Measurements from ENCODE around the gene LUZP2. TPM values are rescaled to one million over a fixed set of nuclear protein-coding genes. Genes with fewer than 3 reads are reported as not detected.

LUZP2 gene
- total RNA-seq, 2 donors from 2014 or later = 0.28 to 4.1 TPM

DNA sequence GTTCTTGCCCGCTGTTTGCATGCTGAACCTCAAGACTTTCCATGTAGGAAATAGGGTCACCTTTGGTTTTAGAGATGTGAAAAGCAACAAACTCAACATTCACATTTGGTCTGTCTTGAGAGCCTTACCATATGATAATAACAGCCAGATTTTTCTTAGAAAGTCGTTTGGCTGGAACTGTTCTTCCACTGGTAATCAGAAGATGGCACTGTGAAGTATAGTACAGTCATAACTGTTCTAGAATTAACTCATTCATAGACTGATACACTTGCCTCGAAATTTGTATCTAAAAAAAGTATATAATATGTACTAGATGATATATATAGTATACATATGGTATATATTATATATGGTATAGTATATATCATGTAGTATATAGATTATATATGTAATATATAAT lies 12.3 kb downstream of the LUZP2 start:
- DNase-seq (ENCODE audit: low spot score) = no peak
- H3K4me3 ChIP-seq = no peak overlapping the region
- 58% methylated on average over 3 of the region's 3 CpGs for WGBS
- no peaks in the 10 kb centered on the region for H3K27me3 ChIP-seq (replicated peaks; ENCODE audit: insufficient read depth)
- intact Hi-C loops (cut with DNase I) = no loop called here
- no peaks in the 10 kb centered on the region for H3K36me3 ChIP-seq
- H3K9me3 ChIP-seq = no peaks in the 10 kb centered on the region
- TF ChIP-seq POLR2AphosphoS5 (IDR thresholded peaks at IDR 0.05) (no peak), POLR2A (IDR thresholded peaks at IDR 0.05) (no peak)
- TF ChIP-seq, protein P1, sequence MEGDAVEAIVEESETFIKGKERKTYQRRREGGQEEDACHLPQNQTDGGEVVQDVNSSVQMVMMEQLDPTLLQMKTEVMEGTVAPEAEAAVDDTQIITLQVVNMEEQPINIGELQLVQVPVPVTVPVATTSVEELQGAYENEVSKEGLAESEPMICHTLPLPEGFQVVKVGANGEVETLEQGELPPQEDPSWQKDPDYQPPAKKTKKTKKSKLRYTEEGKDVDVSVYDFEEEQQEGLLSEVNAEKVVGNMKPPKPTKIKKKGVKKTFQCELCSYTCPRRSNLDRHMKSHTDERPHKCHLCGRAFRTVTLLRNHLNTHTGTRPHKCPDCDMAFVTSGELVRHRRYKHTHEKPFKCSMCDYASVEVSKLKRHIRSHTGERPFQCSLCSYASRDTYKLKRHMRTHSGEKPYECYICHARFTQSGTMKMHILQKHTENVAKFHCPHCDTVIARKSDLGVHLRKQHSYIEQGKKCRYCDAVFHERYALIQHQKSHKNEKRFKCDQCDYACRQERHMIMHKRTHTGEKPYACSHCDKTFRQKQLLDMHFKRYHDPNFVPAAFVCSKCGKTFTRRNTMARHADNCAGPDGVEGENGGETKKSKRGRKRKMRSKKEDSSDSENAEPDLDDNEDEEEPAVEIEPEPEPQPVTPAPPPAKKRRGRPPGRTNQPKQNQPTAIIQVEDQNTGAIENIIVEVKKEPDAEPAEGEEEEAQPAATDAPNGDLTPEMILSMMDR (IDR thresholded peaks at IDR 0.05) = peak in 1 of 4 experiments; percentile 12
- no peaks in the 10 kb centered on the region for H3K4me1 ChIP-seq (replicated peaks)
- H3K27ac ChIP-seq = no peak overlapping the region

DNA sequence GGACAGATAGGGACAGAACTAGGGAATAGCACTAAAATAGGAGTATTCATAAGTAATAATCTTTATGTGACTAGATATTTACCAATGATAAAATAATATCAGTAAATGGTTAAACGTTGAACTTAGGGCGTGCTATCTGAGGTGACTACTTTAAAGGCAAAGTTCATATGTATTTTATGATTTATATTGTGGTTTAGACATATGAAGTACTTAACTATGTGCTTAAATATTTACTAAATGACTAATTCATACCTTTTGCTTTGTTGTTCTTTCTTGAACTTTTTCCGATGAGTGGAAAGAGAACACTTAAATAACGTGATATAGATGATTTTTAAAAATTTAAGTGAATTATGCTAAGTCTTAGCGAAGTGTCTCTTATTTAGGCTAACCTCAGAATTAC lies 14.7 kb downstream of the LUZP2 start:
- Histone ChIP-seq H3K9me3 (no peaks in the 10 kb centered on the region), H3K4me1 (replicated peaks) (no peaks in the 10 kb centered on the region), H3K4me3 (no peak overlapping the region), H3K27me3 (replicated peaks; ENCODE audit: insufficient read depth) (no peaks in the 10 kb centered on the region), H3K27ac (no peak overlapping the region), H3K36me3 (no peaks in the 10 kb centered on the region)
- no peak for TF ChIP-seq POLR2AphosphoS5 (IDR thresholded peaks at IDR 0.05)
- WGBS = 67% methylated on average over 5 of the region's 5 CpGs
- intact Hi-C loops (cut with DNase I) = no loop called here
- no peak for DNase-seq (ENCODE audit: low spot score)

DNA sequence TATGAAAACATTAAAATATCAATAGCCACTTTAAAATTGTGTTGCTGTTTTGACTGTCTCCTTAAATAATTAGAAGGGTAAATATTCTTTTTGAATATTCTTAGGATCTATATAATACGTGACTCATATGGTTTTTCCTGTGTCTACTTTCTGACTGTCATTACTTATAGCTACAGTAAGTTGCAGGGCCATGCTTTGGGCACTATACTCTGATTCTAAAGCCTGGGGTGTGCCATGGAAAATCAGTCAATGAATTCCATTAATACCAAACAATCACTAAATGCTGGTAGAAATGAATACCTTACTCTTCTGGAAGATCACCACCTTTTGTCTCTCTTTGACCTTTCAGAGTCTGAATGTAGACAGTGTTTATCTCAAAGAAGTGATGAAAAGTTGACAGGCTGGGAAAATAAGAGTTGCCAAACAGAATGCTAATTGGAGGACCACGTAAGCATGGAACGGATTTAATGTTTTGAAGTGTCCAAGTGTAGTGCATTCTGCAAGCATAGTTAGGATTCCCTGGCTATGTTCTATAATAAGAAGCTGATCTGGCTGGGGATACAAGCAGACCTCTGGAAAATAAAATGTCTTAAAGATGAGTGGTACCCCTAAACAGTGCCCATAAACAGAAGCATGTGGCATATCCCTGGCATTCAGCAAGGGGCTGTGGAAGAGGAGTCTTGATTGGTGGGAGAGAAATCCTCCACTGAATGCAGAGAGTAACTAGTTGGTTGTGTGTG lies 16.8 kb downstream of the LUZP2 start:
- WGBS = 78% methylated on average over 3 of the region's 3 CpGs

DNA sequence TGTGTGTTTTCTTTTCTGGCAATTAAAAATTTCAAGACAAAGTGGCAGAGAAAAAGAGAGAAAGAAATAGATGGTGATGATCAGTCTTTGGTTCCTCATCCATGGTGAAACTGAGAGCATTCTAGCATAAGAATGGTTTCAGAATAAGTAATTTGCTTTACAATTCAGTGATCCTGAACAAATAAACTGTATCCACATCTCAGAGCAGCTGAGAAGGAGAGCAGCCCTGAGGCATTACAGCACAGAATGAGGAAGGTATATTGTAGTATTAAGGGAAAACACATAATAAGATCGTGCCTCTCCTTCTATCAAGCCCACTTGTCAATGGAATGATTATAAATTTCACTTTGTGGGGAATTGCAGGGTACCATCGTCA lies 17.4 kb downstream of the LUZP2 start:
- no peaks in the 10 kb centered on the region for H3K4me1 ChIP-seq (replicated peaks)
- H3K36me3 ChIP-seq = no peaks in the 10 kb centered on the region
- WGBS = 52% methylated on average over 2 of the region's 2 CpGs
- TF ChIP-seq, protein P1 (IDR thresholded peaks at IDR 0.05) = no peak
- TF ChIP-seq POLR2AphosphoS5 (IDR thresholded peaks at IDR 0.05) (no peak), POLR2A (IDR thresholded peaks at IDR 0.05) (no peak)
- no peaks in the 10 kb centered on the region for H3K27me3 ChIP-seq (replicated peaks; ENCODE audit: insufficient read depth)
- H3K4me3 ChIP-seq = no peak overlapping the region
- no peaks in the 10 kb centered on the region for H3K9me3 ChIP-seq
- H3K27ac ChIP-seq = no peak overlapping the region
- DNase-seq (ENCODE audit: low spot score) = no peak
- intact Hi-C loops (cut with DNase I) = no loop called here

More for the DNA sequence above, 16.8 kb downstream of the LUZP2 start:
- intact Hi-C loops (cut with DNase I) = no loop called here
- Histone ChIP-seq H3K4me3 (no peak overlapping the region), H3K9me3 (no peaks in the 10 kb centered on the region), H3K27me3 (replicated peaks; ENCODE audit: insufficient read depth) (no peaks in the 10 kb centered on the region), H3K27ac (no peak overlapping the region), H3K4me1 (replicated peaks) (no peaks in the 10 kb centered on the region), H3K36me3 (no peaks in the 10 kb centered on the region)
- TF ChIP-seq POLR2A (IDR thresholded peaks at IDR 0.05) (no peak), POLR2AphosphoS5 (IDR thresholded peaks at IDR 0.05) (no peak)
- TF ChIP-seq, protein P1 (IDR thresholded peaks at IDR 0.05) = no peak
- no peak for DNase-seq (ENCODE audit: low spot score)

DNA sequence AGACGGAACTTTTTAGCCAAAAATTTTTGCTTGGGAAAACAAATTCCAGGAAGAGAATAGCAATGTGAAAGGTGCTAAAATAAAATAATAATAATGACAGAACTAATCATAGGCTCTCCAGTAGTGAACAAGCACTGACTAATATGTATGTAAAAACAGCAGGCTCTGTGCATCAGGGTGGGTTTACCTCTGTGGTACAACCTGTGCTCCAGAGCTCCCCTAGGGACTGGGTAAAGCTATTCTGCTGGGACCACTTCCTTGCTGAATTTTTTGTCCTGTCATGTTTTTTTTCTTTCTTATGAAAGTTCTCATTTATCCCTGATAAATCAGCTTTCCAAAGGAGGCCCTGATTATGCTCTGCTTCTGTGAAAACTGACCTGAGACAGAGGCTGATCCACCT lies 18.8 kb downstream of the LUZP2 start:
- Histone ChIP-seq H3K4me3 (no peak overlapping the region), H3K27ac (no peak overlapping the region), H3K4me1 (replicated peaks) (no peaks in the 10 kb centered on the region), H3K36me3 (no peaks in the 10 kb centered on the region), H3K9me3 (no peaks in the 10 kb centered on the region), H3K27me3 (replicated peaks; ENCODE audit: insufficient read depth) (no peaks in the 10 kb centered on the region)
- 88% methylated on average over 1 of the region's 1 CpG for WGBS
- TF ChIP-seq POLR2AphosphoS5 (IDR thresholded peaks at IDR 0.05) = no peak
- no peak for TF ChIP-seq POLR2A (IDR thresholded peaks at IDR 0.05)
- TF ChIP-seq, protein P1 (IDR thresholded peaks at IDR 0.05) = no peak
- intact Hi-C loops (cut with DNase I) = no loop called here
- DNase-seq (ENCODE audit: low spot score) = no peak
